Panc1 (cell line): ENCODE measurements around the gene PROSER1.

Source experiments
- SIN3A ChIP-seq: IDR thresholded peaks from 2 replicates; pipeline ENCODE4 v1.6.1; 2012; ENCODE audit warnings: low read depth, mild to moderate bottlenecking, low read length, moderate library complexity, borderline replicate concordance; ENCODE audit not compliant: insufficient read depth
- TCF7L2 ChIP-seq: IDR thresholded peaks from 2 replicates; pipeline ENCODE4 v1.6.1; 2011; ENCODE audit warnings: mild to moderate bottlenecking, low read depth, low read length, inconsistent platforms
- TF ChIP-seq, protein P1 (sequence below): fragments of 450-650 bp; IDR thresholded peaks from 2 replicates; pipeline ENCODE4 v1.5.1; 2017; ENCODE audit warnings: mild to moderate bottlenecking

- TF ChIP-seq SIN3A (no peak), TCF7L2 (no peak)
- TF ChIP-seq, protein P1, sequence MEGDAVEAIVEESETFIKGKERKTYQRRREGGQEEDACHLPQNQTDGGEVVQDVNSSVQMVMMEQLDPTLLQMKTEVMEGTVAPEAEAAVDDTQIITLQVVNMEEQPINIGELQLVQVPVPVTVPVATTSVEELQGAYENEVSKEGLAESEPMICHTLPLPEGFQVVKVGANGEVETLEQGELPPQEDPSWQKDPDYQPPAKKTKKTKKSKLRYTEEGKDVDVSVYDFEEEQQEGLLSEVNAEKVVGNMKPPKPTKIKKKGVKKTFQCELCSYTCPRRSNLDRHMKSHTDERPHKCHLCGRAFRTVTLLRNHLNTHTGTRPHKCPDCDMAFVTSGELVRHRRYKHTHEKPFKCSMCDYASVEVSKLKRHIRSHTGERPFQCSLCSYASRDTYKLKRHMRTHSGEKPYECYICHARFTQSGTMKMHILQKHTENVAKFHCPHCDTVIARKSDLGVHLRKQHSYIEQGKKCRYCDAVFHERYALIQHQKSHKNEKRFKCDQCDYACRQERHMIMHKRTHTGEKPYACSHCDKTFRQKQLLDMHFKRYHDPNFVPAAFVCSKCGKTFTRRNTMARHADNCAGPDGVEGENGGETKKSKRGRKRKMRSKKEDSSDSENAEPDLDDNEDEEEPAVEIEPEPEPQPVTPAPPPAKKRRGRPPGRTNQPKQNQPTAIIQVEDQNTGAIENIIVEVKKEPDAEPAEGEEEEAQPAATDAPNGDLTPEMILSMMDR, result no peak
Observed at GRCh38 chr13:38981096-38981495, 56.8 kb downstream of the PROSER1 start.
